Activated naive CD8-positive, alpha-beta T cell treated with anti-CD3 and anti-CD28 coated beads, Interleukin-2, amount 10 ng/mL, durations not matched to agents 7 days and 5 days (primary cell): ENCODE measurements around the gene FOXL3. TPM values are rescaled to one million over a fixed set of nuclear protein-coding genes. Genes with fewer than 3 reads are reported as not detected.

ENCODE experiments used
- ATAC-seq: fragments of 150-1000 bp; cut with Tn5 transposase; one replicate; pipeline ENCODE4 v1.10.0; 2021; ENCODE audit warnings: low read depth, moderate library complexity
- POLR2A ChIA-PET: fragments of 350-600 bp; sonication (Branson Sonifier 250); formaldehyde crosslinking; loops from one replicate; lab custom pipeline; 2021; ENCODE audit warnings: antibody characterized with exemption; lab: Charles Lee
- DNase-seq: peaks from one replicate; pipeline ENCODE4 v3.0.0; 2021
- H3K27ac Mint-ChIP-seq: one replicate; pipeline ENCODE4 v1.8.0; 2022; ENCODE audit warnings: mild to moderate bottlenecking, mixed read lengths
- H3K27me3 Mint-ChIP-seq: one replicate; pipeline ENCODE4 v1.8.0; 2022; ENCODE audit warnings: mild to moderate bottlenecking, moderate library complexity, mixed read lengths
- H3K36me3 Mint-ChIP-seq: one replicate; pipeline ENCODE4 v1.8.0; 2021; ENCODE audit warnings: mild to moderate bottlenecking, mixed read lengths
- H3K4me1 Mint-ChIP-seq: one replicate; pipeline ENCODE4 v1.8.0; 2021; ENCODE audit warnings: mixed read lengths
- H3K4me3 Mint-ChIP-seq: one replicate; pipeline ENCODE4 v1.8.0; 2022; ENCODE audit warnings: mild to moderate bottlenecking, moderate library complexity, mixed read lengths
- H3K9me3 Mint-ChIP-seq: one replicate; pipeline ENCODE4 v1.8.0; 2021; ENCODE audit warnings: mixed read lengths
- total RNA-seq, 2 experiments: library from RNA; stranded (reverse); gene quantifications; one replicate each; pipeline ENCODE4 v1.2.3, GENCODE V29; 2021

The FOXL3 gene
- total RNA-seq, 2 experiments from 2014 or later: not detected

- Mint-ChIP-seq H3K36me3 (no peaks in the 10 kb centered on the region), H3K4me1 (no peaks in the 10 kb centered on the region), H3K4me3 (no peak overlapping the region), H3K27ac (no peak overlapping the region), H3K9me3 (no peaks in the 10 kb centered on the region), H3K27me3 (no peaks in the 10 kb centered on the region)
- no peak for DNase-seq
- ATAC-seq: no peak
- POLR2A ChIA-PET: no interaction called here
Measured at GRCh38 chr7:251005-251404, 39.0 kb upstream of the FOXL3 start.

- Mint-ChIP-seq H3K27me3 (no peaks in the 10 kb centered on the region), H3K9me3 (no peaks in the 10 kb centered on the region), H3K4me3 (no peak overlapping the region), H3K36me3 (no peaks in the 10 kb centered on the region), H3K27ac (no peak overlapping the region), H3K4me1 (no peaks in the 10 kb centered on the region)
- POLR2A ChIA-PET: no interaction called here
- no peak for ATAC-seq
- DNase-seq: no peak
Measured at GRCh38 chr7:251446-252175, 38.4 kb upstream of the FOXL3 start.

- POLR2A ChIA-PET: no interaction called here
- no peak overlapping the region for H3K4me3 Mint-ChIP-seq
- DNase-seq: no peak
- no peaks in the 10 kb centered on the region for H3K36me3 Mint-ChIP-seq
- no peaks in the 10 kb centered on the region for H3K9me3 Mint-ChIP-seq
- H3K27ac Mint-ChIP-seq: no peak overlapping the region
- no peaks in the 10 kb centered on the region for H3K4me1 Mint-ChIP-seq
- ATAC-seq: no peak
- H3K27me3 Mint-ChIP-seq: no peaks in the 10 kb centered on the region
Measured at GRCh38 chr7:252216-252965, 37.6 kb upstream of the FOXL3 start.

- POLR2A ChIA-PET: no interaction called here
- Mint-ChIP-seq H3K9me3 (no peaks in the 10 kb centered on the region), H3K4me3 (no peak overlapping the region), H3K27ac (no peak overlapping the region), H3K27me3 (no peaks in the 10 kb centered on the region), H3K36me3 (no peaks in the 10 kb centered on the region), H3K4me1 (no peaks in the 10 kb centered on the region)
- ATAC-seq (no peak), DNase-seq (no peak)
Measured at GRCh38 chr7:252981-253380, 37.0 kb upstream of the FOXL3 start.

- Mint-ChIP-seq H3K9me3 (no peaks in the 10 kb centered on the region), H3K36me3 (no peaks in the 10 kb centered on the region), H3K4me3 (no peak overlapping the region), H3K27me3 (no peaks in the 10 kb centered on the region), H3K27ac (no peak overlapping the region), H3K4me1 (no peaks in the 10 kb centered on the region)
- no peak for ATAC-seq
- no peak for DNase-seq
- POLR2A ChIA-PET: no interaction called here
Measured at GRCh38 chr7:253581-254336, 36.2 kb upstream of the FOXL3 start.

GRCh38 chr7:254337-255037 is 35.5 kb upstream of the FOXL3 start:
- no peaks in the 10 kb centered on the region for H3K36me3 Mint-ChIP-seq
- H3K27ac Mint-ChIP-seq: no peak overlapping the region
- peaks cover 2% of the 10 kb centered on the region for H3K4me1 Mint-ChIP-seq
- DNase-seq (no peak), ATAC-seq (no peak)
- H3K9me3 Mint-ChIP-seq: no peaks in the 10 kb centered on the region
- POLR2A ChIA-PET: no interaction called here
- H3K27me3 Mint-ChIP-seq: no peaks in the 10 kb centered on the region
- H3K4me3 Mint-ChIP-seq: no peak overlapping the region

- H3K4me1 Mint-ChIP-seq: peaks cover 2% of the 10 kb centered on the region
- H3K36me3 Mint-ChIP-seq: no peaks in the 10 kb centered on the region
- H3K27ac Mint-ChIP-seq: no peak overlapping the region
- no peaks in the 10 kb centered on the region for H3K27me3 Mint-ChIP-seq
- no peak overlapping the region for H3K4me3 Mint-ChIP-seq
- no peaks in the 10 kb centered on the region for H3K9me3 Mint-ChIP-seq
- ATAC-seq (no peak), DNase-seq (no peak)
- POLR2A ChIA-PET: no interaction called here
Measured at GRCh38 chr7:255038-255435, 34.9 kb upstream of the FOXL3 start.

- ATAC-seq (no peak), DNase-seq (no peak)
- H3K27me3 Mint-ChIP-seq: no peaks in the 10 kb centered on the region
- H3K36me3 Mint-ChIP-seq: no peaks in the 10 kb centered on the region
- POLR2A ChIA-PET: no interaction called here
- H3K27ac Mint-ChIP-seq: no peak overlapping the region
- H3K4me1 Mint-ChIP-seq: peaks cover 2% of the 10 kb centered on the region
- no peak overlapping the region for H3K4me3 Mint-ChIP-seq
- H3K9me3 Mint-ChIP-seq: no peaks in the 10 kb centered on the region
Measured at GRCh38 chr7:255721-256361, 34.1 kb upstream of the FOXL3 start.

- no peaks in the 10 kb centered on the region for H3K36me3 Mint-ChIP-seq
- peaks cover 2% of the 10 kb centered on the region for H3K4me1 Mint-ChIP-seq
- DNase-seq (no peak), ATAC-seq (no peak)
- H3K4me3 Mint-ChIP-seq: no peak overlapping the region
- H3K9me3 Mint-ChIP-seq: no peaks in the 10 kb centered on the region
- POLR2A ChIA-PET: no interaction called here
- H3K27me3 Mint-ChIP-seq: no peaks in the 10 kb centered on the region
- no peak overlapping the region for H3K27ac Mint-ChIP-seq
Measured at GRCh38 chr7:256461-256940, 33.5 kb upstream of the FOXL3 start.

GRCh38 chr7:256981-257646 is 32.9 kb upstream of the FOXL3 start:
- no peaks in the 10 kb centered on the region for H3K36me3 Mint-ChIP-seq
- DNase-seq: no peak

GRCh38 chr7:257647-257992 is 32.4 kb upstream of the FOXL3 start:
- DNase-seq: no peak
- no peaks in the 10 kb centered on the region for H3K36me3 Mint-ChIP-seq
- H3K4me3 Mint-ChIP-seq: no peak overlapping the region
- H3K9me3 Mint-ChIP-seq: peaks cover 7% of the 10 kb centered on the region
- peaks cover 2% of the 10 kb centered on the region for H3K4me1 Mint-ChIP-seq
- POLR2A ChIA-PET: no interaction called here
- no peaks in the 10 kb centered on the region for H3K27me3 Mint-ChIP-seq
- H3K27ac Mint-ChIP-seq: no peak overlapping the region
- no peak for ATAC-seq

More at GRCh38 chr7:256981-257646, 32.9 kb upstream of the FOXL3 start:
- H3K4me3 Mint-ChIP-seq: no peak overlapping the region
- peaks cover 2% of the 10 kb centered on the region for H3K9me3 Mint-ChIP-seq
- no peaks in the 10 kb centered on the region for H3K27me3 Mint-ChIP-seq
- POLR2A ChIA-PET: no interaction called here
- ATAC-seq: no peak
- no peak overlapping the region for H3K27ac Mint-ChIP-seq
- peaks cover 2% of the 10 kb centered on the region for H3K4me1 Mint-ChIP-seq

GRCh38 chr7:258476-259190 is 31.3 kb upstream of the FOXL3 start:
- Mint-ChIP-seq H3K9me3 (peaks cover 7% of the 10 kb centered on the region), H3K4me3 (no peak overlapping the region), H3K27me3 (no peaks in the 10 kb centered on the region), H3K36me3 (no peaks in the 10 kb centered on the region), H3K4me1 (peaks cover 2% of the 10 kb centered on the region), H3K27ac (no peak overlapping the region)
- POLR2A ChIA-PET: no interaction called here
- ATAC-seq (no peak), DNase-seq (no peak)
